Mucosa of descending colon (tissue), 3 donors: Measurements from ENCODE around the gene SFXN4. TPM values are rescaled to one million over a fixed set of nuclear protein-coding genes. Genes with fewer than 3 reads are reported as not detected.

Experiments used
- ATAC-seq: fragments of 200-7000 bp; cut with Tn5 transposase; one replicate; pipeline ENCODE4 v1.9.1; 2020; ENCODE audit warnings: mild to moderate bottlenecking, moderate library complexity
- DNase-seq, 3 donors: peaks; one replicate each; pipeline ENCODE4 v3.0.0-alpha.2; 2020
- H3K36me3 ChIP-seq: fragments of 200-600 bp; one replicate; pipeline ENCODE4 v1.8.0; 2021; ENCODE audit warnings: low read depth, mild to moderate bottlenecking
- H3K4me1 ChIP-seq: fragments of 200-600 bp; one replicate; pipeline ENCODE4 v1.8.0; 2021; ENCODE audit warnings: low read depth, mild to moderate bottlenecking
- H3K4me3 ChIP-seq: fragments of 200-600 bp; one replicate; pipeline ENCODE4 v1.8.0; 2021; ENCODE audit warnings: mild to moderate bottlenecking
- H3K9me3 ChIP-seq: fragments of 200-600 bp; one replicate; pipeline ENCODE4 v1.8.0; 2021; ENCODE audit warnings: mild to moderate bottlenecking
- intact Hi-C, 2 donors: fragments of 100-400 bp; cut with DNase I in 1 of 2; cut with micrococcal nuclease in 1 of 2; formaldehyde crosslinking; loops; one replicate each; pipeline versions ENCODE4 v1.11.0 to v1.11.1; 2022; cut with DNase I, micrococcal nuclease
- total RNA-seq, 3 donors: library from RNA; stranded (reverse); fragmentation: NEBNext Ultra II Directional in 2 of 3; extraction: Animal tissue kit (Norgen Biotek cat#: 25700) in 2 of 3; gene quantifications; one replicate each; pipeline versions ENCODE4 v1.2.1 to v1.2.4, GENCODE V29; 2021 to 2023
- TF ChIP-seq, protein P1 (sequence below): fragments of 200-600 bp; IDR thresholded peaks from one replicate; pipeline ENCODE4 v1.8.0; 2022; ENCODE audit warnings: antibody characterized with exemption, mild to moderate bottlenecking
- donor health status: DM: no; HTN: no; CAD: no; lungs with moderate emphysema.
- donor health status: DM: no; HTN: no; CAD: no.
- donor health status: DM: no; HTN: yes; CAD: no.

Gene SFXN4
- total RNA-seq, 3 donors from 2014 or later: 25.4 to 48.8 (median 34.6) TPM

DNA sequence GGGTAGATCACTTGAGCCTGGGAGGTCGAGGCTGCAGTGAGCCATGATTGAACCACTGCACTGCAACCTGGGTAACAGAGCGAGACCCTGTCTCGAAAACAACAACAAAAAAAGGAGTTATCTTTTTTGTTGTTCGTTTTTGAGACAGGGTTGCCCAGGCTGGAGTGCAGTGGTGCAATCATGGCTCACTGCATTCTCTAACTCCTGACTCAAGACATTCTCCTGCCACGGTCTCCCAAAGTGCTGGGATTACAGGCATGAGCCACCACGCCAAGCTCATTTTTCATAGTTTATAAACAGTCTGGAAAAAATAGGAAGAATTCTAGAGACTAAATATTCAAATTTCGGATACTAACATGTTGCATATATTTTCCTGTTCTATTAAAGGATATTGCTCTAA is 29.4 kb downstream of the SFXN4 start:
- TF ChIP-seq, protein P1, sequence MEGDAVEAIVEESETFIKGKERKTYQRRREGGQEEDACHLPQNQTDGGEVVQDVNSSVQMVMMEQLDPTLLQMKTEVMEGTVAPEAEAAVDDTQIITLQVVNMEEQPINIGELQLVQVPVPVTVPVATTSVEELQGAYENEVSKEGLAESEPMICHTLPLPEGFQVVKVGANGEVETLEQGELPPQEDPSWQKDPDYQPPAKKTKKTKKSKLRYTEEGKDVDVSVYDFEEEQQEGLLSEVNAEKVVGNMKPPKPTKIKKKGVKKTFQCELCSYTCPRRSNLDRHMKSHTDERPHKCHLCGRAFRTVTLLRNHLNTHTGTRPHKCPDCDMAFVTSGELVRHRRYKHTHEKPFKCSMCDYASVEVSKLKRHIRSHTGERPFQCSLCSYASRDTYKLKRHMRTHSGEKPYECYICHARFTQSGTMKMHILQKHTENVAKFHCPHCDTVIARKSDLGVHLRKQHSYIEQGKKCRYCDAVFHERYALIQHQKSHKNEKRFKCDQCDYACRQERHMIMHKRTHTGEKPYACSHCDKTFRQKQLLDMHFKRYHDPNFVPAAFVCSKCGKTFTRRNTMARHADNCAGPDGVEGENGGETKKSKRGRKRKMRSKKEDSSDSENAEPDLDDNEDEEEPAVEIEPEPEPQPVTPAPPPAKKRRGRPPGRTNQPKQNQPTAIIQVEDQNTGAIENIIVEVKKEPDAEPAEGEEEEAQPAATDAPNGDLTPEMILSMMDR: no peak
- ATAC-seq (no peak), DNase-seq (no peak)
- no peaks in the 10 kb centered on the region for H3K9me3 ChIP-seq
- H3K4me3 ChIP-seq: no peak overlapping the region
- intact Hi-C loops: no loop called here
- no peaks in the 10 kb centered on the region for H3K36me3 ChIP-seq
- no peaks in the 10 kb centered on the region for H3K4me1 ChIP-seq

DNA sequence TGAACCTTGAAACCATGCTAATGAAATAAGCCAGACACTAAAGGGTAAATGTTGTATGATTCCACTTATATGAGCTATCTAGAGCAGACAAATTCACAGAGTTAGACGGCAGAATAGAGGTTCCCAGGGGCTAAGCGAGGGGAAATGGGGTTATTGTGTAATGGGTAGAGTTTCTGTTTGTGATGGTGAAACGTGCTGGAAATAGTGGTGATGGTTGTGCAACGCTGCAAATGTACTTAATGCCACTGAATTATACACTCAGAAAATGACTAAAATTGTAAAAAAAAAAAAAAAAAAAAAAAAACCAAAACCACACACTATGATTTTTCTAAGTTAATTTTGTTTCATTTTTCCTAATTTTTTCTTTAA is 30.0 kb downstream of the SFXN4 start:
- intact Hi-C loops: no loop called here
- Histone ChIP-seq H3K36me3 (no peaks in the 10 kb centered on the region), H3K4me3 (no peak overlapping the region), H3K4me1 (no peaks in the 10 kb centered on the region), H3K9me3 (no peaks in the 10 kb centered on the region)
- DNase-seq (no peak), ATAC-seq (peak; percentile 10)
- TF ChIP-seq, protein P1: no peak

DNA sequence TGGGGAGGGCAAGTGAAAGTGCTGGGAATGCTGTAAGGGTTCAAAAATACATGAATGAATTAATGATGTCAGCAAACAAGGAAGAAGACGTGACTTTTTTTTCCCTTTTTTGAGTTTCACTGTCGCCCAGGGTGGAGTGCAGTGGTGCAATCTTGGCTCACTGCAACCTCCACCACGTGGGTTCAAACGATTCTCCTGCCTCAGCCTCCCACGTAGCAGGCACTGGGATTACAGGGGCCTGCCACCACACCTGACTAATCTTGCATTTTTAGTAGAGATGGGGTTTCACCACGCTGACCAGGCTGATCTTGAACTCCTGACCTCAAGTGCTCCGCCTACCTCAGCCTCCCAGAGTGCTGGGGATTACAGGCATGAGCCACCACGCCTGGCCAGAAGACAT is 31.6 kb downstream of the SFXN4 start:
- Histone ChIP-seq H3K4me1 (no peaks in the 10 kb centered on the region), H3K9me3 (no peaks in the 10 kb centered on the region), H3K36me3 (no peaks in the 10 kb centered on the region), H3K4me3 (no peak overlapping the region)
- DNase-seq (no peak), ATAC-seq (no peak)
- intact Hi-C loops: no loop called here
- TF ChIP-seq, protein P1: no peak

DNA sequence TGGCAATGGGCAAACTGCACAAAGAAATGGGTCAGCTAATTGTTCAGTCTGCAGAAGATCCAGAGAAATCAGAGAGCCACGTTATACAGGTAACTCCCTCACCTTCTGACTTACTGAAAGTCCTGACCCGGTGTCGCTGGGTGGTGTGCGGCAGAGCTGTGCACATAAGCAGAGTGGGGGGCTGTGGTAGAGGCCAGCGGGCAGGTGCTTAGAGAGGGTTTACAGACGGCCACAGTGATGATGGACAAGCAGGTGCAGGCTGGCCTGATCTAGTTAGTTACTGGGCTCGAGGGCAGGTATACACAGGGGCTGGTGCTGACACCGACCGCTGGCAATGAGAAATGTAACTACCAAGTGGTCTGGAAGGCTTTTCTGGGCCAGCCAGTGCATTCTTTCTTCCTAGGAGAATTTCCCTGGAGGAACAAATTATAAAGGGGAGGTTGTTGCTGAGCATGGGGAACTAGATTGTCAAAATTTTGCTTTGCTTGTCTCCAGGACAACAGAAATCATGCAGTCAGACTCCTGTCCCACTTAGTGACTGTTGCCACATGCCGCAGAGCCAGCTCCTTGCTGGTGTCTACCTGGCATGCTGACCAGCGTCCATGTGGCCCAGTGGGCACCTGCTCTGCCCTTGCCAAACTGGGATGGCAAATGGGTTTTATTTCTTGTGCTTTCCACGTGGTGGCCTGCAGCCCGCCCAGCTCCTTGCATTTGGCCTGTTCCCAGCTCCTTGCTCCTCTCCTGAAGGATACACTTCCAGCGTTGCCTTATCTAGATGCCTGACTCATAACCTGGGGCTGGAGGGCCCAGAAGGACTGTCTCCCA is 32.8 kb downstream of the SFXN4 start:
- H3K4me1 ChIP-seq: no peaks in the 10 kb centered on the region
- H3K4me3 ChIP-seq: no peak overlapping the region
- TF ChIP-seq, protein P1: no peak
- ATAC-seq (no peak), DNase-seq (no peak)
- intact Hi-C loops: no loop called here
- H3K36me3 ChIP-seq: no peaks in the 10 kb centered on the region
- H3K9me3 ChIP-seq: no peaks in the 10 kb centered on the region

DNA sequence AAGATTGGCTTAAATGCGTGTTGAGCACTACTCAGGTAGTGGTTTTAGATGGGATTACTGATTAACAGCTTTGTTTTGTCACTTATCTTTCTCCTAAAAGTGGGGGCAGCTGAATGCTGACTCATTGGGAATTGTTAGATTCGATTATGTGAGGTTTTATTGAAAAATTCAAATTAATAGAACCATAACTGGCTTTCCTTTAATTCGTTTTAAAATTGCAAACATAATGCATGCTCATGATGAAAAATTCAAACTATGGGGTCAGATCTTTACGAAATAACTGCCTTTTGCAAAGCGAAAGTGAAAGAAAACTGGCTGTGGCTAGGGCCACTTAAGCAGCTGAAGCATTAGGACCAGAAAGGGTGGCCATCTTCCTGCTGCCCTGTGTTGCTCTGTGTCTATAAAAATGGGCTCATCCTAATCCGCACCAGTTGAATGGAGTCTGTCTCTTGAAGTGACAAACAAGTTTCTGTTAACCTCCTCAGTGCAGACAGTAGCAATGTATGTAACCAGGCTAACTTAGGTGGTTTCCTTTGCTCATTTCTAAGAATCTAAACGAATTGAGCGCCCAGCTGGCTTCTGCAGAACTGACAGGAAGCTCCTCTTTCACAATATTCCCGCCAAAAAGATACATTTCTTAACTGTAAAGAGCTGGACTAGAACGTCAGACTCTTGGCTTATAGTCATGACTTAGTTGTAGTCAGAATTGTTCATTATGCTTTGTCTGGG is 33.8 kb downstream of the SFXN4 start:
- Histone ChIP-seq H3K36me3 (no peaks in the 10 kb centered on the region), H3K4me3 (no peak overlapping the region), H3K4me1 (no peaks in the 10 kb centered on the region), H3K9me3 (no peaks in the 10 kb centered on the region)
- intact Hi-C loops: no loop called here
- DNase-seq (peak in 1 of 3 donors; percentile 33), ATAC-seq (peak; percentile 68)
- TF ChIP-seq, protein P1: no peak
